IPS-NIHi7 (cell line): ENCODE data around the gene CYB5A.

ENCODE experiments used
- DNase-seq: peaks from one replicate; pipeline ENCODE4 v3.0.0; 2012; ENCODE audit warnings: mixed read lengths; ENCODE audit errors: extremely low spot score

CYB5A gene

GRCh38 chr18:74277296-74277695 is 14.5 kb downstream of the CYB5A start:
- no peak for DNase-seq

- DNase-seq, result no peak
Observed at GRCh38 chr18:74276609-74277008, 15.2 kb downstream of the CYB5A start.

- DNase-seq, result no peak
Observed at GRCh38 chr18:74275736-74276135, 16.0 kb downstream of the CYB5A start.

- no peak for DNase-seq
Observed at GRCh38 chr18:74274700-74275099, 17.1 kb downstream of the CYB5A start.

DNA sequence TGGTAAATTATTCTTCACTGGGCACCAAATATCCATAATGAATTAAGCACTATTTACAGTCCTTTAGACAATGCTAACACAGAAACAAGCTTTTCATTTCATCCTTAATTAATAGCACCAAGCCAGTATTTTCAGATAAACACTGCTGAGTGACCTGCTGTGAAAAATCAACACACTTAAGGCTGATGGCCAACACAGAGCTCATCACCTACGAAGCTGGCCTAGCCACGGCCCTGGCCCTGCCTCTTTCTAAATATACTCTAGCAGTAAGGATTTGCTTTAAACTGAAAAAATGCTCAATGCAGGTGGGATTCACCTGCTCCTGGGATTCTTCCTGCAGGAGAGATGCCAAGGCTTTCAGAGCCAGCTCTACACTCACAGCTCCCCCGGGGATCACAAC is 18.4 kb downstream of the CYB5A start:
- DNase-seq, result no peak

DNA sequence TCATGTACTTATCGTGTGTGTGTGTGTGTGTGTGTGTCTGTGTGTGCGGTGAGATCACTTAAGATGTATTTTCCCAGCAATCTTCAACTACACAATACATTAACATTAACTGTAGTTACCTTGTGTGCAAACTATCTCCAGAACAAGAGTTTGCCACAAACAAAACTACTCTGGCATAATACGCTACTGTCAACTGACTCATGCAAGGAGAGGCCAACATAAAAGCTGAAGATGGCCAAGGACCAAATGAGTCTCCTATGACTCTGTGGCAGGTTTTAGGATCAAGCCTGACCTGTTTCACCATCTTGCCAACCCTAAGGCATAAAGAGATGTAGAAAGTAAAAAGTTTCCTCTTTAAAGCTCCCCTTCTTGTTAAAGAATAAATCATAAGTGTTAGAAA is 20.1 kb downstream of the CYB5A start:
- no peak for DNase-seq

GRCh38 chr18:74268933-74269620 is 22.7 kb downstream of the CYB5A start:
- no peak for DNase-seq

- DNase-seq, result no peak
Observed at GRCh38 chr18:74268175-74268574, 23.6 kb downstream of the CYB5A start.

- DNase-seq, result no peak
Observed at GRCh38 chr18:74266161-74266560, 25.6 kb downstream of the CYB5A start.

GRCh38 chr18:74265546-74266098 is 26.1 kb downstream of the CYB5A start:
- DNase-seq, result no peak

DNA sequence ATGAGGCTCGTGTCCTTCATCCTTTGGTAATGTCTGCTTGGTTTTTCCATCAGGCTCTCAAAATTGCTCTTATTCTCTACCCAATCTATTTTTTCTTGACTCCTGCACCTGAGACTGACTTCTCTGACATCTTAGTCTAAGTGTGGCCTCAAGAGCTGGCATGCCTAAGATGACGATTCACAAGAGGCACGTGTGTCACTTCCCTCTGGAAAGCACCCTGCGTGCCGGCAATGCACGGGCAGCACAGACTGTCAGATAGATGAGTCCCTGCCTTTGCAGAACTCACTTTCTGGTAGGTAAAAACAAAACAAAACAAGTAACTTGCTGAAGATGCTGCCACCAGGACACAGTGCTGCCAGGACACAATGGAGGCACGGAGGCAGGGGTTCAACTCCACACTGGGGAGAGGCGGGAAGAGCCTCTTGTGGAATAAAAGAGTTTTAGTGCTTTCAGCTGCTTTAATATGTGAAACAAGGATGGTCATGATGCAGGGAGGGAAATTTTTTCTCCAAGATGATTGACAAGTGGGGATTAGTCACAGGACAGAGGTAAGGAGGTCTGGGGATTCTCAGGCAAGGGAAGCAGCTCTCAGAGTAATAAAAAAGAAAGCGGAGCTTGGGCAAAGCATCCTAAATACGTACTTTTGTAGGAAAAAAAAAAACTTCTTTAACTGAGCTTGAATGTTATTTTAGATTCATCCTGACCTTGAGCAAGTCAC is 27.3 kb downstream of the CYB5A start:
- no peak for DNase-seq

GRCh38 chr18:74261053-74261713 is 30.6 kb downstream of the CYB5A start:
- DNase-seq, result no peak

- DNase-seq, result no peak
Observed at GRCh38 chr18:74259347-74259746, 32.4 kb downstream of the CYB5A start.

DNA sequence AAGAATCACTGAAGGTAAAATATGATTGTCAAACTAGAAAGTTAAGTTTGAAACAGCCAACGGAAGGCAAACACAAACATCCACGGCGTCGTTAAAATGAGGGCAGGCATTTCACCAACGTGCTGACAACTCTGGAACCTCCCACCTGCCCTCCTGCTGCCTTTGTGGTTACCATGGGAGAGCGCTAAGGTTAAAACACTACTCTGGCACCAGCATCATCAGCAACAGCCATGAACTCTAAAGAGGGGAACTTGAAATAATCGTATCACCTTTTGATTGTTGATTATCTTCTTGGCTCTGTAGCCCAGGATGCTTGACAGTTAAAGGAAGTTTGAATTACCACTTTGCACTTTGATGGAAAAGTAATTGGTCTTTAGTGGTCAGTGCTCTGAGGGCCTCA is 34.7 kb downstream of the CYB5A start:
- DNase-seq, result no peak

DNA sequence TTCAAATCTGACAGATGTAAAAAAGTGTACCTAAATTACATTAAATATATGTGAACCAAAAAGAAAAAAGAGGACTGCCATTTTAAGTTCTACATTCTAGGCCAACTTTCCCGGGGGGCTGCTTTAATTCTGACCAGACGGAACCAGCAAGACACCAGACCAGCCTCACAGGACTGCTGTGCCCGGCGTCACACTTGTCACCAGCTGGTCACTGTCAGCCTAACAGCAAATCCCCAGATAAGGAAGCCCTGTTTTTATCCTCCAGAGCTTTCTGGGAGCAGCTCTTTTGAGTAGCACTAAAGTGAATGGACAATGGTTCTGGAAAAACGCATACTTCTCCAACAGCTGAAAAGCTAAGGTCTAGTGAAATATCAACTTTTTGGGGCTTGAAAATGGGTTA is 35.6 kb downstream of the CYB5A start:
- no peak for DNase-seq

DNA sequence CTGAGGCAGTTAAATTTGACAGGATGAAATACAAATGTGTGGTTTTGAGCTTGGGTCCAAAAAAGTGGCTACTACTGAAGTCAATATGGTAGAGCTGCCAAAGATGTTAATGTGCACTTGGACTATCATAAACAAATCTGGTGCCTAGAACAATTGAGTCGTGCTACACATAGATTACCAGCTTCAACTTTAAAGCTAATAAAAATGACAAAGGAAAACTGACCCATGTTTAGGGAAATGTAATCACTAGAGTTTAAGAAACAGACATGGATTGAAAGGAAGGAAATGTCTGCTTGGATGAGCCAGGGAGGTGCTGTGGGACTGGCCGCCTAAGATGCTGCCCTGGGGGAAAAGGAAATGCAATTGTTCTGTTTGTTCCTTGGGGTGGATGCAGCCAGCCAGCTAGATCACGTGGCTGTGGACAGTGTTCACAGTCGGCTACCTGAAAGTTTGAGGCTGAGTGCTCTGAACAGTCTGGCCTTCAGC is 36.6 kb downstream of the CYB5A start:
- no peak for DNase-seq

- no peak for DNase-seq
Observed at GRCh38 chr18:74252039-74252395, 39.7 kb downstream of the CYB5A start.

DNA sequence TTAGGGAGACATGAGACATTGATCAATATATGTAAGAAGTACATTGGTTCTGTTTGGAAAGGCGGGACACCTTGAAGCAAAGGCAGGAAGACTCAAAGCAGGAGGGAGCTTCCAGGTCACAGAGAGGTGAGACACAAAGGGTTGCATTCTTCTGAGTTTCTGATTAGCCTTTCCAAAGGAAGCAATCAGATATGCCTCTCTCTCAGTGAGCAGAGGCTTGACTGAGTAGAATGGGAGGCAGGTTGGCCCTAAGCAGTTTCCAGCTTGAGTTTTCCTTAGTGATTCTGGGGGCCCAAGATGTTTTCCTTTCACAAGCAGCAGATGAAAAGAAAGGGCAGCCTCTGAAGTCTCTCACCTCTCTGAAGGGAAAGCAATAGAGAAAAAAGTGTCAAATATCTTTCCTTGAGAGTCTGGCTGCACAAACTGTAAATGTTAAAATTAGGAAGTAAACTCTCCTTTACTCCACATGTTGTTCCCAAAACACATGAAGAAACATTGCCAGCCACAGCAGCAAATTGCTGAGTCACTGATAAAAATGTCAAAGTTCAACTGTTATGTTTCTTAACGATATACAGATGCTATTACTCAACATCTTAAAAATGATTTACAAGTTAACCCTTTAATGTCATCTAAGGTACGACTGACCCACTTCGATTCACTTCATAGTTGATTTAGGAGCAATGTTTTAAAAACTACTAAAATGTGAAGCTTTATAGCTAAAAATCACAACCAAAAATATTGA is 40.3 kb downstream of the CYB5A start:
- no peak for DNase-seq

DNA sequence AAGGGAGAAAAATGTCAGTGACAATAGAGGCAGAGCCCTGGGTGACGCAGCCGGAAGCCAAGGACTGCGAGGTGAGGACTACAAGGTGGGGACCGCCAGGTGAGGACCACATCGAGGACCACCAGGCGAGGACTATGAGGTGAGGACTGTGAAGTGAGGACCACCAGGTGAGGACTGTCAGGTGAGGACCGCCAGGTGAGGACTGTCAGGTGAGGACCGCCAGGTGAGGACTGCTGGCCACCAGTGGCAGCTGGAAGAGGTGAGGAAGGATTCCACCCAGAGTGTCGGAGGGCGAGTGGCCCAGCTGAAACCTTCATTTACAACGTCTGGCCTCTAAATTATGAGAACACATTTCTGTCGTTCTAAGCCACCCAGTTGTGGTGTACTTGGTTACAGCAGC is 41.6 kb downstream of the CYB5A start:
- DNase-seq, result no peak

GRCh38 chr18:74249181-74249968 is 42.4 kb downstream of the CYB5A start:
- DNase-seq, result no peak

DNA sequence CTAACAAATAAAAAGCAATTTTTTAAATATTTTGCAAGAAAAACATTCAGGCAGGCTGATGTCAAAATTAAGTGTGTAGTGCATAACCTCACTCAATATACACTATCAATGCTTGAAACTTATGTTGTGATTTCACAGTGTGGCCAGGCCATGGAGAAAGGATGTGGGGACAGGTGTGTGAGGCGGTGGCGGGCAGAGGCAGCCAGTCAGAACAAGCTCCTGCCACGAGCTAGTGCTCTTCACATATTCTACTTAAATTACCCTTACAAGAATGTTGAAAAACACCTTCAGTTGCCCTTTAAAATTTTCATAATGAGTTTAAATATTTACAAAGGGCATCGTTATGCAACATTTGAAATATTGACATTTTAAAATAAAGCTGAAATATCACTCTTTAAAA is 43.2 kb downstream of the CYB5A start:
- no peak for DNase-seq
